ENCODE results near the gene ST3GAL3.
A peak's percentile ranks its signal among the peaks of the same experiment; 100 is the strongest.

ST3GAL3 gene

DNA sequence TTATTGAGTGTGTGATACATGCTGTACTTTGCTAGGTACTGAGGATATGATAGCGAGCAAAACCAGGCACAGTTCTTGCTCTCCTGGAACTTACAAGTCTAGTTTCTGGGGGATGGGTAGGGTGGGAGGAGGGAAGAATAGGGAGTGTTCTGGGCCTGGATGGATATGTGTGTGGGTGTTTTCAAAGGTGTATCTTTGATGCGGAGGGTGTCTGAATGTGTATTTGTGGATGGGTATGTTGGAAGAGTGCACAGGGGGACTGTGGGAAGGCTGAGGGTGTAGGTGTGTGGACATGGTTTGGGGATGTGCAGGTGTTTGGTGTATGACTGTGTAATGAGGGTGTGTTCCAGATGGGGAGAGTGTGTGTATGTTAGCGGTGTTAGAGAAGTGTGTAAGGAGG, 258.0 kb downstream of the ST3GAL3 start:
- no peak for DNase-seq (ENCODE audit: low read depth)

DNA sequence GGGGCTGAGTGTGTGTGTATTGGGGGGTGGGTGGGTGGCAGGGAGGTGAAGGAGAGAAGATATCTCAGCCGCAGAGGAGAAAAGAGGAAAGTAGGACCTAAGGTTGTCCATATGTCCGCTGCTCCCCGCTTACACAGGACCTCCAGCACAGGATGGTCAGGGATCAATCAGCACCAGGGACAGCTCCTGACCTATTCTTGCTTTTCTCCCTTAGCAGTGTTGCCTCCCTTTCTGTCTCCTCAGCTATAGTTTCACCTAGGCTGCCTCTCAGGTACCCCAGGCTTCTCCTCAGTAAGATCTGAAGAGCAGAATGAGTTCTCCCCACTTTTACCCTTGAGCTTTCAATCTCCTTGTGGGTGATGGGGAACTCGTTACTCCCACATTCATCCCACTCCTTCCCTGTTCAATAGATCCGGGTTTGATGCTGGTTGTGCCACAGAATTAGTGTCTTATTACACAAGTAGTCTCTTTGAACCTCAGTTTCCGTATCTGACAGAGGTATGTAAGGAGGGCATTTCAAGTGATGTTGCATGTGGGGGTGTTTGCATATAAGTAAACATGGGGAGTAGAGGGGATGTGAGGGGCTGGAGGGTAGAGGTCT, 261.1 kb downstream of the ST3GAL3 start:
- DNase-seq (ENCODE audit: low read depth), result no peak

DNA sequence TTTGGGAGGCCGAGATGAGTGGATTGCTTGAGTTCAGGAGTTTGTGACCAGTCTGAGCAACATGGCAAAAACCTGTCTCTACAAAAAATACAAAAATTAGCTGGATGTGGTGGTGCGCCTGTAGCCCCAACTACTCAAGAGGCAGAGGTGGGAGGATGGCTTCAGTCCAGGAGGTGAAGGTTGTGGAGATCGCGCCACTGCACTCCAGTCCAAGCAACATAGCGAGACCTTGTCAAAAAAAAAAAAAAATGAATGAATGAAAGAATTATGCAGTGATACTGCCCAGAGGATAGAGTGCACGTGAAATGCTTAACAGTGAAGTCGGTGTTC, 262.0 kb downstream of the ST3GAL3 start:
- DNase-seq (ENCODE audit: low read depth), result no peak

GRCh38 chr1:43969746-43970466, 262.6 kb downstream of the ST3GAL3 start, which contains the start of gene DPH2:
Gene DPH2, plus strand, starts transcription at chr1:43970010. Its CDS starts 166 bp downstream, at chr1:43970176.
- peak; percentile 95 for DNase-seq (ENCODE audit: low read depth)

GRCh38 chr1:43970502-43970901, 263.2 kb downstream of the ST3GAL3 start:
- DNase-seq (ENCODE audit: low read depth), result no peak

GRCh38 chr1:43970911-43971310, 263.6 kb downstream of the ST3GAL3 start:
- DNase-seq (ENCODE audit: low read depth), result no peak

DNA sequence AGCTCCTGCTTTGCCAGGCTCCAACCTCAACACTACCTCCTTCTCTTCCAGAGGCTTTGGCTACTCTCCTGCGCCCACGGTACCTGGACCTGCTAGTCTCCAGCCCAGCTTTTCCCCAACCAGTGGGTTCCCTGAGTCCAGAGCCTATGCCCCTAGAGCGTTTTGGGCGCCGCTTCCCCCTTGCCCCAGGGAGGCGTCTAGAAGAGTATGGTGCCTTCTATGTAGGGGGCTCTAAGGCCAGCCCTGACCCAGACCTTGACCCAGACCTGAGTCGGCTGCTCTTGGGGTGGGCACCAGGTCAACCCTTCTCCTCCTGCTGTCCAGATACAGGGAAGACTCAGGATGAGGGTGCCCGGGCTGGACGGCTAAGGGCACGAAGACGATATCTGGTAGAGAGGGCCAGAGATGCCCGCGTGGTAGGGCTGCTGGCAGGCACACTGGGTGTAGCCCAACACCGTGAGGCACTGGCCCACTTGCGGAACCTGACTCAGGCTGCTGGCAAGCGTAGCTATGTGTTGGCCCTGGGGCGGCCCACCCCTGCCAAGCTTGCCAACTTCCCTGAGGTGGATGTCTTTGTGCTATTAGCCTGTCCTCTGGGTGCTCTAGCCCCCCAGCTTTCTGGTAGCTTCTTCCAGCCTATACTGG, 264.1 kb downstream of the ST3GAL3 start:
- DNase-seq (ENCODE audit: low read depth), result no peak

GRCh38 chr1:43973981-43974442, 266.7 kb downstream of the ST3GAL3 start:
- DNase-seq (ENCODE audit: low read depth), result no peak

- DNase-seq (ENCODE audit: low read depth), result peak; percentile 91
Measured at GRCh38 chr1:43974443-43975248, 267.3 kb downstream of the ST3GAL3 start, which contains the start of gene ATP6V0B. Gene ATP6V0B, plus strand, starts transcription at chr1:43974960. Its CDS starts 81 bp downstream, at chr1:43975041.

DNA sequence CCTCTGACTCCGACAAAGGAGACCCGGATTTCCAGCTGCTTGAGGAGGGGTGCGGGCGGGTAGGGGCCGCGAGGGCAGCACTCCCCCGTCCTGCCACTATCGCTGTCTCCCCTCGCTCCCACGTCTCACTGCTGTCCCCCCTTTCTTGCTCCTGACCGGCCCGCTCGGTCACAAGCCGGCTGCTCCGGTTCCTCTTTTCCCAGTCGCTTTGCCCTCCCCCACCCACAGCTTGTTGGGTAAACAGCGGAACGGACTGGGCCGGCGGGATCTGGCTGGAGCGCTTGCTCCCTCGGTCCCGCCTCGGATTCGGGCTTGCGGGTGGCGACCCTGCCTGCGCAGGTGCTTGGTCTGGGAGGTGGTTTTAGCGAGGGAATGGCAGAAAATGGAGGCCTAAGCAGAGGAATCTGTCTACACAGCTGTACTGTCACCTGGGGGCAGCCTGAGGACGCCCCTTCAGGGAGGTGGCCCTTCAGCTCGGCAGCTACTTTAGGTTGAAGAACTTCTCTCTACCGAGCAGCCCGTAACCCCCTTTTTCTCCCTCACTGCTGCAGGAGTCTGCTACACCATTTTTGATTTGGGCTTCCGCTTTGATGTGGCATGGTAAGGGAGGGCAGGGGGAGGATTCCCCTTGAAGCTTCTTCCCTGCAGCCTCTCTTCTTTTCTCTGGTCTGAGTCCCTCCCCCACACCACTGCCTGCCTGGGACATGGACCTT, 268.1 kb downstream of the ST3GAL3 start:
- DNase-seq (ENCODE audit: low read depth), result no peak

- no peak for DNase-seq (ENCODE audit: low read depth)
Measured at GRCh38 chr1:43976045-43976444, 268.7 kb downstream of the ST3GAL3 start.

- DNase-seq (ENCODE audit: low read depth), result no peak
Measured at GRCh38 chr1:43976890-43977289, 269.6 kb downstream of the ST3GAL3 start.

DNA sequence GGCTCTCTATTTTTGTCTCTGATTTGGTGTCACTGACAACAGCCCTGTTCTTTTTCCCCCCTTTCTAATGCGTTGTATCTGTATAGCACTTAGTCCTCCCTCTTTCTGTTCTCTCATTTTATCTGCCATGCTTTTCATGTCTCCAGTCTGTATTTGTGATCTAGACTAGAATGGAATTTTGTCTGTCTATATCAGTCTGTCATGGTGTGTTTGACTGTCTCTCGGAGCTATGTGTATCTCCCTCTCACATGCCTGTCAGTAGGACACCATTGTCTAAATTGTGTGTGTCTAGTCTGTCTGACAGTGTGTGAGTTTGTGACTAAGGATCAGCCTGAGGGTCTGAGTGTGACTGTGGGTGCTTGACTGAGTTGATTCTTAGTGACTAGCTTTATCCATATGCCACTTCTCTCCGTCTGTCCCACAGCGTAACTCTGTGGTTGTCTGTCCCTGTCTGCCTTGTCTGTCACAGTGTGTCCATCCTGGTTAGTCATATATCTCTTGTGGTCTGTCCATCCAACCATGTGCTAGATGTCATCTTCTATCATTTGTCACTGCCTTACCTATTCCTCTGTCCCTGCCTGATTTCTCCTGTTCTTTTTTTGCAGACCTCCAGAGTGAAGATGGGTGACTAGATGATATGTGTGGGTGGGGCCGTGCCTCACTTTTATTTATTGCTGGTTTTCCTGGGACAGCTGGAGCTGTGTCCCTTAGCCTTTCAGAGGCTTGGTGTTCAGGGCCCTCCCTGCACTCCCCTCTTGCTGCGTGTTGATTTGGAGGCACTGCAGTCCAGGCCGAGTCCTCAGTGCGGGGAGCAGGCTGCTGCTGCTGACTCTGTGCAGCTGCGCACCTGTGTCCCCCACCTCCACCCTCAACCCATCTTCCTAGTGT, 270.3 kb downstream of the ST3GAL3 start:
- DNase-seq (ENCODE audit: low read depth), result no peak

DNA sequence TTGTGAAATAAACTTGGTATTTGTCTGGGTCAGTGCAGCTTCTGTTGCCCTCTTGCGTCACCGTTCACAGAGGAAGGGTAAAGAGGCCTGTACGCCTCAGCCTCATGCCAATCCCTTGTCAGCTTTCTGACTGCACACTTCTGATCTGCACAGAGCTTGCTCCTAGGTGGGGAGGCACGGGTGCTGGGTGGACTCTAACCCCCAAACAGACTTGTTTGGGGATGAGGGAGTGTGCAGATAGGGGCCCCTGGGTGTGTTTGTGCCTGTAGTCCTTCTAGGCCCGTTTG, 270.9 kb downstream of the ST3GAL3 start:
- DNase-seq (ENCODE audit: low read depth), result no peak

DNA sequence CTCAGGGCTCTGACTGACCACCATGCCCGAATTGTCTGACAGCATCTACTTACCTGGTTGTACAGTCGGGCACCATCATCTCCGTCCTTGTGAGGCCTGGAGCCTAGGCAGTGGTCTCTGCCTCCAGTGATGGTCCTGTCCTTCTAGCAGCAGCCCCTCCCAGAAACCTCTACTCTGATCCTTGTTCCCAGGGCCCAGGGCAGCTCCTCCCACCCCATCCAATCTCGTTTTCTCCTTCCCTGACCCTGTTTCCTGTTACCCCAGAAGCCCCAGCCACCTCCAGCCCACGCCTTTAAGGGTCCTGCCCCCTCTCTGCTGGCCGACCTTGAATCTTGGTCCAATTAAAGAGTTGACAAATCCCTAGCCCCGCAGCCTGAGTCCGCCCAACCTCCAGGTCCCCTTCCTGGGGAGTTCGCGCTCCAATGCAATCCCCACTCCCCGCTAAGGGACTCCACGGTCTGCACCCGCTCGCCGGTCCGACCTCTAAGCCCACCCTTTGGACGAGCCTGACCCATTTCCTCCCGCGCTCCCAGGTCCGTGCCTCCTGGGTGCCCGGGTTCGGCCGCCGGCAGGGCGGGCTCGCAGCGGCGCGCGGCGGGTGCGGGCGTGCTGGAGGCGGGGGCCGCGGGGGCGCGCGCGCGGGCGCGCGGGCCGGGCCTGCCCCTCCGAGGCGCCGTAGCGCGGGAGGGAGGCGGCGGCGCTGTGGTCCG, 271.4 kb downstream of the ST3GAL3 start, which contains the start of gene B4GALT2:
B4GALT2 (plus strand) TSS at position 660 of the 710 bp plus-strand sequence. CDS start 1,951 bp downstream, outside the sequence.
- DNase-seq (ENCODE audit: low read depth), result no peak

- no peak for DNase-seq (ENCODE audit: low read depth)
Measured at GRCh38 chr1:43979261-43979527, 271.9 kb downstream of the ST3GAL3 start.

DNA sequence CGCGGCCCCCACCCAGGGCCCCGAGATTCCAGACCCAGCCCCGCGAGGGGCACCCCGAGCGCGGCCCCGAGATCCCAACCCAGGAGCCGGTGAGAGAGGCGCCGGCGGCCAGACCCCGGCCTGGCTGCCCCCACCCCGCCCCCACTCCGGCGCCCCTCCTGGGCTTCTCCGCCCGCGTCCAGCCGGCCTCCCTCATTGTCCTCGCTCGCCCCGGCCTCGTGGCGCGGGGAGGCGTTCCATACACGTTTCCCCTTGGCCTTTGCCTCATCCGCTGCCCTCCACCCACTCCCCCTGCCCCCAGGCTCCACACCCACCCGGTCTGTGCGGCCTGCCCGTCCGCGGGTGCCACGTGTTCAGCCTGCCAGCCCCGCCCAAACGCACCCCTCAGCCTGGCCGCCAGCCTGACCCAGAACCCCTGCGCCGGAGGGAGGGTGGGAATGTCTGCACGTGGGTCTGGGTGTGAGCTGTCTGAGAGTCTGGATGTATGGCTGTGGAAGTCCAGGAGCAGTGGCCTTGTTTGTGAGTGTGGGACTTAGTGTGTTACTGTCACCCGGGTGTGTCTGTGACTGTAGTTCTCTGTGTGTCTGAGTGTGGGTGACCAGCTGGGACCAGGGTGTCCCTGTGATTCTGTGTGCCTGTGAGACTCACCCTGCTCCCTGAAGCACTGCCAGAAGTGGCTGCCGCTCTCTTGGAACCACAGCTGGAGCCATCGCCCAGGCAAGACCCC, 272.4 kb downstream of the ST3GAL3 start:
- DNase-seq (ENCODE audit: low read depth), result no peak

DNA sequence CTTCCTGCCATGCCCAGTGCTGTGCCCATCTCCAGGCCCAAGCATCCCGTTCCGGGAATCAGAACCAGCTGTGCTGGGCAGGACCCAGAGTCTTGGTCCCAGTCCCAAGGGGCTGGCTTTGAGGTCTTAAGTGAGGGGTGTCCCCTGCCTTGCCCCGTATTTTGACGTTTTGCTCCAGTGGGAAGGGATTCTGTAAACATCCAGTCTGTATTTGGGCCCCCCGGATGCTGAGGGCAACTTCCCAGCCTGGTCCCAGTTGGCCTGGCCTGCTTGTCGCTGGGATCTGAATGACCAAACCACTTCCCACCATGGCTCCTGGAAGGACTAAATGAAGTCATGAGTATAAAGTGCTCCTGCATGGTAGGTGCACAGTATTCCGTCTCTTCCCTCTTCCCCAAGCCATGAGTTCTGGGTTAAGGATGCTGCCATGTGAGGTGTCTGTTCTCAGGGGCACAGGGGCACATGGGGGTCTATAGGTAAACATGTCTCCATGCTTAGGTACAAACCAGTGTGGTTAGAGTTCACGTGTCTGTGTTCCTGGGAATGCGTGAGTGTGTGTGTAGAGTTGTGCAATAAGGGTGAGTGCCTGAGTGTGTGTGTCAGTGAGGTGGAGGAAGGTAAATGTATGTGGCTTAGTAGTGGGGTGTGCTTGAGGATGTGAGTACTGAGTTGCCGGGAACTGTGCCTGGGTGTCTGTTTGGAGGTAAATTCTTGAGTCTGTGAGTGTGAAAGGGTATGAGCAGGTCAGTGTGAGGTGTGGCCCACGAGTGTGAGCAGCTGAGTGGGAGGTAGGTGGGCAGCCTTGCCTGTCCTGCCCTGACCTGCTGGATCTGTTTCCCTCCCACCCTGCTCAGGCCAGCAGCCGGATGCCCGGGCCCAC, 273.2 kb downstream of the ST3GAL3 start:
- no peak for DNase-seq (ENCODE audit: low read depth)

All from CMK (cell line).